K562 (cell line): ENCODE results near the gene AKAP13. TPM values are rescaled to one million over a fixed set of nuclear protein-coding genes. Genes with fewer than 3 reads are reported as not detected.

Experiments used
- ATAC-seq: fragments of 200-7000 bp; cut with Tn5 transposase; 3 replicates; pipeline ENCODE4 v1.9.1; 2020; ENCODE audit warnings: moderate library complexity
- BruUV-seq: library from RNA; stranded (reverse); fragments of 400-500 nt; replicated peaks from 2 replicates; lab custom pipeline; 2021; lab: Mats Ljungman, UMichigan
- CTCF ChIA-PET: fragments of 300-600 bp; formaldehyde crosslinking; extraction: SDS; loops from one replicate; lab custom pipeline; 2021; ENCODE audit warnings: low intra/inter-chr PET ratio; lab: Yijun Ruan, JAX
- POLR2A ChIA-PET: fragments of 300-600, 350-650 bp; sonication (Branson Sonifier 250); formaldehyde crosslinking; extraction: SDS; loops from one replicate; lab custom pipeline; 2021; ENCODE audit warnings: antibody characterized with exemption, inconsistent platforms; lab: Yijun Ruan, JAX
- DNase-seq, 4 experiments: peaks; one replicate each; pipeline versions ENCODE4 v3.0.0 to v3.0.0-alpha.2; 2011 to 2018; ENCODE audit warnings: low spot score in 3 of 4, mixed read lengths in 3 of 4; ENCODE audit errors: extremely low read depth in 1 of 4
- FAIRE-seq: peaks from 2 replicates; lab custom pipeline; 2011; peaks lifted over from hg19 to GRCh38; lab: Jason Lieb, UNC
- H2AFZ ChIP-seq: 2 replicates; pipeline ENCODE4 v1.6.0; 2011; ENCODE audit warnings: low read depth, low read length, control low read depth, inconsistent platforms
- H3K27ac ChIP-seq: fragments of 200-600 bp; 3 replicates; pipeline ENCODE4 v1.8.0; 2011; ENCODE audit warnings: low read depth, mild to moderate bottlenecking, control low read depth, inconsistent platforms, low read length, moderate library complexity, mixed read lengths; ENCODE audit errors: extremely low read depth
- H3K27me3 ChIP-seq, 2 experiments: fragments of 300-600 bp in 1 of 2; 2 replicates in 1 of 2; 3 replicates in 1 of 2; pipeline versions ENCODE4 v1.6.0 to v1.8.0; 2011; ENCODE audit warnings: inconsistent platforms in 2 of 2, low read length in 2 of 2, mild to moderate bottlenecking in 1 of 2, mixed read lengths in 1 of 2, moderate library complexity in 1 of 2; ENCODE audit not compliant: control insufficient read depth in 2 of 2, insufficient read depth in 2 of 2
- H3K36me3 ChIP-seq: fragments of 300-600 bp; 3 replicates; pipeline ENCODE4 v1.8.0; 2011; ENCODE audit warnings: mild to moderate bottlenecking, low read length, inconsistent platforms; ENCODE audit not compliant: control insufficient read depth, insufficient read depth
- H3K4me1 ChIP-seq, 2 experiments: fragments of 200-600 bp in 1 of 2; replicated peaks in 1 of 2; 2 replicates in 1 of 2; 3 replicates in 1 of 2; pipeline versions ENCODE4 v1.5.1 to v1.8.0; 2011; ENCODE audit warnings: inconsistent platforms in 2 of 2, low read length in 2 of 2, mild to moderate bottlenecking in 1 of 2, mixed read lengths in 1 of 2, moderate library complexity in 1 of 2; ENCODE audit not compliant: control insufficient read depth in 2 of 2, insufficient read depth in 2 of 2
- H3K4me2 ChIP-seq: 2 replicates; pipeline ENCODE4 v1.6.1; 2011; ENCODE audit warnings: low read length, control low read depth, inconsistent platforms, mixed read lengths; ENCODE audit not compliant: insufficient read depth
- H3K4me3 ChIP-seq: fragments of 200-600 bp; sonication (generic), shearing (Covaris generic); 2 replicates; pipeline ENCODE4 v1.5.1; 2016; ENCODE audit warnings: control low read depth, inconsistent platforms
- H3K79me2 ChIP-seq: fragments of 200-600 bp; 3 replicates; pipeline ENCODE4 v1.8.0; 2011; ENCODE audit warnings: low read length, inconsistent platforms; ENCODE audit not compliant: control insufficient read depth, insufficient read depth
- H3K9ac ChIP-seq, 2 experiments: 2 replicates each; pipeline versions ENCODE4 v1.6.0 to v1.6.1; 2011; ENCODE audit warnings: low read depth in 2 of 2, low read length in 2 of 2, control low read depth in 1 of 2, inconsistent platforms in 1 of 2, mild to moderate bottlenecking in 1 of 2, mixed read lengths in 1 of 2; ENCODE audit not compliant: insufficient read depth in 1 of 2
- H3K9me1 ChIP-seq: one replicate; pipeline ENCODE4 v1.6.0; 2011; ENCODE audit warnings: inconsistent platforms, mild to moderate bottlenecking, low read length, moderate library complexity; ENCODE audit not compliant: control insufficient read depth, insufficient read depth
- H3K9me3 ChIP-seq: replicated peaks from 2 replicates; pipeline ENCODE4 v1.5.1; 2011; ENCODE audit warnings: low read depth, low read length, inconsistent platforms; ENCODE audit not compliant: control insufficient read depth, insufficient read depth
- H4K20me1 ChIP-seq: replicated peaks from 2 replicates; pipeline ENCODE4 v1.6.1; 2011; ENCODE audit warnings: low read length, inconsistent platforms, mixed read lengths; ENCODE audit not compliant: control insufficient read depth, insufficient read depth
- CHD4 ChIP-seq: fragments of 200-600 bp; sonication (generic); IDR thresholded peaks from 3 replicates; pipeline ENCODE4 v1.6.1; 2012; ENCODE audit warnings: low read depth, mild to moderate bottlenecking, mixed read lengths, low read length, inconsistent platforms; ENCODE audit not compliant: insufficient read depth, insufficient replicate concordance, poor library complexity, severe bottlenecking
- SPI1 ChIP-seq: IDR thresholded peaks from 2 replicates; pipeline ENCODE4 v1.6.1; 2011; ENCODE audit warnings: low read depth, low read length, control low read depth, borderline replicate concordance
- ZHX1 ChIP-seq: fragments of 150-350 bp; conservative IDR thresholded peaks from 2 replicates; pipeline ENCODE4 v1.6.1; 2014; ENCODE audit warnings: low read length
- ZNF133 ChIP-seq: fragments of 250-450 bp; sonication (Bioruptor Pico); IDR thresholded peaks from 2 replicates; pipeline ENCODE4 v1.4.0; 2020; ENCODE audit warnings: mild to moderate bottlenecking
- ZNF311 ChIP-seq: fragments of 250-450 bp; sonication (Bioruptor Pico); IDR thresholded peaks from 2 replicates; pipeline ENCODE4 v1.4.0; 2020; ENCODE audit warnings: mild to moderate bottlenecking, moderate library complexity
- ZNF586 ChIP-seq: fragments of 450-650 bp; formaldehyde crosslinking; conservative IDR thresholded peaks from 2 replicates; pipeline ENCODE4 v1.4.0; 2020; ENCODE audit warnings: mild to moderate bottlenecking, moderate library complexity
- WGBS: fragments of 100-300 bp; shearing (Covaris generic); methylation state at CpG from one replicate; pipeline ENCODE4 v1.1.6; 2016; ENCODE audit warnings: low coverage, mixed read lengths; ENCODE audit not compliant: insufficient coverage; ENCODE audit errors: missing lambda C conversion rate; 5-methylcytosine and 5-hydroxymethylcytosine counted together
- in situ Hi-C: fragments of 300-500 bp; cut with MboI; formaldehyde crosslinking; loops from 4 replicates; pipeline ENCODE4 v1.15.0; 2018; ENCODE audit warnings: inconsistent platforms, mixed read lengths
- intact Hi-C: fragments of 100-400 bp; cut with micrococcal nuclease; formaldehyde crosslinking; loops from 2 replicates; pipeline ENCODE4 v1.14.2; 2022
- polyA plus RNA-seq, 8 experiments: library from polyadenylated mRNA; depleted of rRNA in 4 of 8; stranded (reverse) in 5 of 8; unstranded in 3 of 8; fragments of >200 nt; fragmentation: Nextera tagmentation in 2 of 8; fragmentation: Illumina TruSeq in 1 of 8; extraction: Ambion mirVana in 2 of 8; extraction: Trizol in 1 of 8; gene quantifications; 2 replicates each; pipeline versions ENCODE4 v1.2.1 to v1.2.3, GENCODE V29; 2011 to 2014; ENCODE audit warnings: inconsistent platforms in 1 of 8, missing spikeins in 1 of 8
- total RNA-seq, 7 experiments: library from RNA; depleted of rRNA in 6 of 7; stranded (reverse); fragments of >200 nt in 6 of 7; fragmentation: Illumina TruSeq in 2 of 7; extraction: Trizol in 2 of 7; gene quantifications; 2 replicates each; pipeline versions ENCODE4 v1.2.1 to v1.2.3, GENCODE V29; 2011 to 2021; ENCODE audit warnings: low replicate concordance in 1 of 7

Gene AKAP13
- total and polyA plus RNA-seq, 9 of the 15 experiments (the other 6 are each of a cell fraction or from before 2014, with no cell fraction given), result 0.03 to 1.7 (median 0.42) TPM

DNA sequence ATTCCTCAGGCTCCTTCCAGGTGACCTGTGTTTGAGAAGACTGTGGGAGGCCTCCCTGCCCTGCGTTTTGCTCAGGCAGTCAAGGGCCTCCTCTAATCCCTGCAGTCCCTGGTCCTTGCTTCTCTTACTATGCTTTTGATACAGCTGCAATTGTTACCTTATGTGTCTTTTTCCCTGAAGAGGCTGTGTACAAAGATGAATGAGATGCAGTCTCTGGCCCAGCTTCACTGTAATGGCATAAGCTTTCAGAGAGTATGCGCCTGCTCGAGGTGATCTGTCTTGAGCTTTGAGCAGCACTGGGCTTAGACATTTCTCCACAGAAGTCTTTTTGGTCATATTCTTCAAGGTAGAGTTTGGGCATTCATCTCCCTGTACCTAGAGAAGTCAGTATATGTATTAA lies 129.6 kb downstream of the AKAP13 start:
- Histone ChIP-seq H2AFZ (no peak overlapping the region), H3K27ac (no peak overlapping the region), H4K20me1 (no peaks in the 10 kb centered on the region), H3K4me2 (no peak overlapping the region), H3K79me2 (no peaks in the 10 kb centered on the region), H3K27me3 (no peaks in the 10 kb centered on the region; a peak in 1 of 5 replicates), H3K4me3 (no peak overlapping the region), H3K4me1 (no peaks in the 10 kb centered on the region), H3K9me3 (no peaks in the 10 kb centered on the region), H3K36me3 (no peaks in the 10 kb centered on the region), H3K9ac (no peak overlapping the region), H3K9me1 (no peaks in the 10 kb centered on the region)
- ATAC-seq (no peak), DNase-seq (no peak), FAIRE-seq (no peak)
- 3% methylated on average over 3 of the region's 3 CpGs for WGBS
- no TSS peak for BruUV-seq
- no peak for TF ChIP-seq CHD4
- no peak for TF ChIP-seq ZNF586 (CRISPR knock-in tag)
- no peak for TF ChIP-seq SPI1
- TF ChIP-seq ZHX1, result no peak
- no peak for TF ChIP-seq ZNF133
- TF ChIP-seq ZNF311 (CRISPR knock-in tag), result no peak
- CTCF ChIA-PET, result no interaction called here
- intact Hi-C loops (loop anchor here (5.0 kb wide), 1 partner anchor 178 kb away; no protein-coding TSS in a partner anchor), in situ Hi-C loops (no loop called here)
- POLR2A ChIA-PET, result interaction anchor here (0.6 kb wide), 1 partner anchor 201 kb away, joined by 3 read pairs; no protein-coding TSS in a partner anchor
